Choroid plexus epithelial cell (primary cell): ENCODE results near the gene HK2.

Experiments used
- DNase-seq: peaks from one replicate; pipeline ENCODE4 v3.0.0-alpha.2; 2010; ENCODE audit warnings: low read depth
- H3K4me3 ChIP-seq: 2 replicates; pipeline ENCODE4 v1.5.1; 2011; ENCODE audit warnings: low read depth, mild to moderate bottlenecking, control low read depth, low read length, moderate library complexity
- TF ChIP-seq, protein P1 (sequence below): conservative IDR thresholded peaks from 2 replicates; pipeline ENCODE4 v1.5.1; 2011; ENCODE audit warnings: low read depth, mild to moderate bottlenecking, control low read depth, inconsistent platforms, low read length, moderate library complexity

HK2 gene

DNA sequence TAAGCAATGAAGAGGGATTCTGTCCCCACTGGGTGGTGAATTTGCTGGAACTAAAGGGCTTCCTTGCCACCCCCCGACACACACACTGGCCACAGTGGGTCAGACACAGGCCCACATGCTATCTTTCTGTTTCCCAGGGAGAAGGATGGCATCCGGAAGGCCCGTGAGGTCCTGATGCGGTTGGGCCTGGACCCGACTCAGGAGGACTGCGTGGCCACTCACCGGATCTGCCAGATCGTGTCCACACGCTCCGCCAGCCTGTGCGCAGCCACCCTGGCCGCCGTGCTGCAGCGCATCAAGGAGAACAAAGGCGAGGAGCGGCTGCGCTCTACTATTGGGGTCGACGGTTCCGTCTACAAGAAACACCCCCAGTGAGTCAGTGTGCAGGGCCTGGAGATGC lies 44.6 kb downstream of the HK2 start:
- no peak overlapping the region for H3K4me3 ChIP-seq
- DNase-seq: no peak
- TF ChIP-seq, protein P1, sequence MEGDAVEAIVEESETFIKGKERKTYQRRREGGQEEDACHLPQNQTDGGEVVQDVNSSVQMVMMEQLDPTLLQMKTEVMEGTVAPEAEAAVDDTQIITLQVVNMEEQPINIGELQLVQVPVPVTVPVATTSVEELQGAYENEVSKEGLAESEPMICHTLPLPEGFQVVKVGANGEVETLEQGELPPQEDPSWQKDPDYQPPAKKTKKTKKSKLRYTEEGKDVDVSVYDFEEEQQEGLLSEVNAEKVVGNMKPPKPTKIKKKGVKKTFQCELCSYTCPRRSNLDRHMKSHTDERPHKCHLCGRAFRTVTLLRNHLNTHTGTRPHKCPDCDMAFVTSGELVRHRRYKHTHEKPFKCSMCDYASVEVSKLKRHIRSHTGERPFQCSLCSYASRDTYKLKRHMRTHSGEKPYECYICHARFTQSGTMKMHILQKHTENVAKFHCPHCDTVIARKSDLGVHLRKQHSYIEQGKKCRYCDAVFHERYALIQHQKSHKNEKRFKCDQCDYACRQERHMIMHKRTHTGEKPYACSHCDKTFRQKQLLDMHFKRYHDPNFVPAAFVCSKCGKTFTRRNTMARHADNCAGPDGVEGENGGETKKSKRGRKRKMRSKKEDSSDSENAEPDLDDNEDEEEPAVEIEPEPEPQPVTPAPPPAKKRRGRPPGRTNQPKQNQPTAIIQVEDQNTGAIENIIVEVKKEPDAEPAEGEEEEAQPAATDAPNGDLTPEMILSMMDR: no peak

DNA sequence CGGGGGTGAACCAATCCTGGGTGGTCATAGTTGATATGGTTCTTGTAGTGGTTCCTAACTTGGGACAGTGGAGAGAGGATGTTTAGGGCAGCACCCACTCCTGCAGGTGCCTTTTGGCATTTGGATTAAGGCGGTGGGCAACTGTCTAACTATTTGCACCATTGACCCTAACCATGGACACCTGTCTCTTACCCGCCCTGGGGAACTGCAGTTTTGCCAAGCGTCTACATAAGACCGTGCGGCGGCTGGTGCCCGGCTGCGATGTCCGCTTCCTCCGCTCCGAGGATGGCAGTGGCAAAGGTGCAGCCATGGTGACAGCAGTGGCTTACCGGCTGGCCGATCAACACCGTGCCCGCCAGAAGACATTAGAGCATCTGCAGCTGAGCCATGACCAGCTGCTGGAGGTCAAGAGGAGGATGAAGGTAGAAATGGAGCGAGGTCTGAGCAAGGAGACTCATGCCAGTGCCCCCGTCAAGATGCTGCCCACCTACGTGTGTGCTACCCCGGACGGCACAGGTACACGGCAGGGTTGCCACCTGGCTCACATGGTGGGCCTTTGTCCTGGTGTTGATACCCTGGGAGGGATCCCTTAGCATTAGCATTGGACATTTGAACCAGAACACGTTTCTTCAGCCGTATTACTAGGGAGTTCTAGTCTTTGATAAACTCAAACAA lies 46.3 kb downstream of the HK2 start:
- TF ChIP-seq, protein P1: no peak
- no peak overlapping the region for H3K4me3 ChIP-seq
- no peak for DNase-seq

GRCh38 chr2:74881176-74881575 lies 47.2 kb downstream of the HK2 start:
- H3K4me3 ChIP-seq: no peak overlapping the region
- TF ChIP-seq, protein P1: no peak
- DNase-seq: no peak

DNA sequence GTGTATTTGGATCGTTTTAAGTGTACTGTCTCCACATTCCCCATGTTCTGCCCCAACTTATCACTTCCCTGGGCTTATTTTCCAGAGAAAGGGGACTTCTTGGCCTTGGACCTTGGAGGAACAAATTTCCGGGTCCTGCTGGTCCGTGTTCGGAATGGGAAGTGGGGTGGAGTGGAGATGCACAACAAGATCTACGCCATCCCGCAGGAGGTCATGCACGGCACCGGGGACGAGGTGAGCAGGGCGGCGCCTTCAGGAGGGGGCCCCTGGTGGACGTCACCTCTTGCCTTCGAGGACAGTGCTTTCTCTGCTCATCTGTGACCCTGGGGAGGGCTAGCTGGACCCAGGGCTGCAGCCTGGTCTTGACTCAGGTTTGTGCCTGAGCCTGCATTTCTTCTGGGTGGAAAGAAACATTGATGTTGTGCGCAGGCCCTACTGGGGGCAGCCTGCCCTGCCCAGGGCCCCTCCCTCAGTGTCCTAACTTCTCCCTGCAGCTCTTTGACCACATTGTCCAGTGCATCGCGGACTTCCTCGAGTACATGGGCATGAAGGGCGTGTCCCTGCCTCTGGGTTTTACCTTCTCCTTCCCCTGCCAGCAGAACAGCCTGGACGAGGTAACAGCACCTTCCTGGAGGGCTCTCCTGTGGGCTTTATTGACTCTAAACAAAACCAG lies 47.8 kb downstream of the HK2 start:
- H3K4me3 ChIP-seq: no peak overlapping the region
- no peak for DNase-seq
- TF ChIP-seq, protein P1: no peak

DNA sequence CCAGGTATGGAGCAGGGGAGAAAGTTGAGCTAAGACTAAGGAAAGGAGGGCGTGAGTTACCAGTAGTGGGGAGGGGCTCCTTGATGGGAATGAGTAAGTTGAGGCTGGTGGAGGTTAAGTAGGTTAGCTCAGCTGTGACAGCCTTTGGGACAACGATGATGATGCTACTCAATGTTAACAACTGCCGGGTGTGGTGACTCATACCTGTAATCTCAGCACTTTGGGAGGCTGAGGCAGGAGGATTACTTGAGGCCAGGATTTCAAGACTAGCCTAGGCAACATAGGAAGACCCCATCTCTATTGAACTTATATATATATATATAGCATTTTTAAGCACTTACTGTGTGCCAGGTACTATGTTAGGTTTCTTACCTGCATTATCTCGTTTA lies 48.4 kb downstream of the HK2 start:
- no peak overlapping the region for H3K4me3 ChIP-seq
- DNase-seq: no peak
- TF ChIP-seq, protein P1: no peak

GRCh38 chr2:74883011-74883410 lies 49.1 kb downstream of the HK2 start:
- H3K4me3 ChIP-seq: no peak overlapping the region
- DNase-seq: no peak
- TF ChIP-seq, protein P1: no peak

- TF ChIP-seq, protein P1: no peak
- no peak for DNase-seq
- no peak overlapping the region for H3K4me3 ChIP-seq
Observed at GRCh38 chr2:74884118-74884762, 50.3 kb downstream of the HK2 start.
